Fibroblast of skin of left quadriceps (primary cell): ENCODE measurements around the gene TCERG1.

Experiments used
- DNase-seq, 2 experiments: peaks; one replicate each; pipeline ENCODE4 v3.0.0-alpha.2; 2013; ENCODE audit warnings: low read depth in 2 of 2

Gene TCERG1

GRCh38 chr5:146446861-146447733 lies at the start of gene TCERG1:
Gene TCERG1 (plus strand): TSS chr5:146447333. CDS start chr5:146447350, 17 bp downstream.
- DNase-seq: peak; percentile 100

GRCh38 chr5:146398826-146399225 lies 48.3 kb upstream of the TCERG1 start:
- DNase-seq: no peak

GRCh38 chr5:146399481-146399880 lies 47.7 kb upstream of the TCERG1 start:
- DNase-seq: peak in 1 of 2 experiments; percentile 2

GRCh38 chr5:146400201-146400600 lies 46.9 kb upstream of the TCERG1 start:
- no peak for DNase-seq

- DNase-seq: no peak
These were observed 46.1 kb upstream of the TCERG1 start for GRCh38 chr5:146401021-146401420.

- DNase-seq: no peak
These were observed 44.2 kb upstream of the TCERG1 start for GRCh38 chr5:146402949-146403348.

- DNase-seq: peak in 1 of 2 experiments; percentile 3
These were observed 38.0 kb upstream of the TCERG1 start for GRCh38 chr5:146409054-146409671.

GRCh38 chr5:146410272-146410671 lies 36.9 kb upstream of the TCERG1 start:
- no peak for DNase-seq

- no peak for DNase-seq
These were observed 27.4 kb upstream of the TCERG1 start for GRCh38 chr5:146419696-146420095.

GRCh38 chr5:146425023-146425422 lies 22.1 kb upstream of the TCERG1 start:
- DNase-seq: no peak

GRCh38 chr5:146426305-146426704 lies 20.8 kb upstream of the TCERG1 start:
- no peak for DNase-seq

GRCh38 chr5:146426853-146427618 lies 20.1 kb upstream of the TCERG1 start:
- peak; percentile 14 to 16 for DNase-seq

- DNase-seq: no peak
These were observed 19.5 kb upstream of the TCERG1 start for GRCh38 chr5:146427619-146427997.

GRCh38 chr5:146428658-146429057 lies 18.5 kb upstream of the TCERG1 start:
- DNase-seq: no peak

GRCh38 chr5:146440353-146440752 lies 6.8 kb upstream of the TCERG1 start:
- no peak for DNase-seq

GRCh38 chr5:146440870-146441495 lies 6.2 kb upstream of the TCERG1 start:
- DNase-seq: no peak

GRCh38 chr5:146441896-146442295 lies 5.2 kb upstream of the TCERG1 start:
- DNase-seq: no peak

GRCh38 chr5:146447734-146448380 lies 724 bp downstream of the TCERG1 start:
- no peak for DNase-seq

GRCh38 chr5:146448783-146449519 lies 1.8 kb downstream of the TCERG1 start:
- DNase-seq: no peak

- no peak for DNase-seq
These were observed 2.9 kb downstream of the TCERG1 start for GRCh38 chr5:146450002-146450401.

GRCh38 chr5:146451411-146451810 lies 4.3 kb downstream of the TCERG1 start:
- DNase-seq: no peak
